IMR-90 (cell line): ENCODE data around the gene RCOR3. TPM values are rescaled to one million over a fixed set of nuclear protein-coding genes. Genes with fewer than 3 reads are reported as not detected.

Experiments
- ATAC-seq: fragments of 200-7000 bp; cut with Tn5 transposase; 2 replicates; pipeline ENCODE4 v1.9.1; 2020; ENCODE audit warnings: low read depth, mild to moderate bottlenecking, moderate library complexity
- BruUV-seq: library from RNA; stranded (reverse); fragments of 400-500 nt; replicated peaks from 2 replicates; lab custom pipeline; 2021; lab: Mats Ljungman, UMichigan
- CTCF ChIA-PET: fragments of 300-600 bp; formaldehyde crosslinking; extraction: SDS; loops from one replicate; lab custom pipeline; 2021; ENCODE audit warnings: antibody characterized with exemption; lab: Yijun Ruan, JAX
- POLR2A ChIA-PET: fragments of 300-600 bp; sonication (Branson Sonifier 250); formaldehyde crosslinking; loops from one replicate; lab custom pipeline; 2022; ENCODE audit warnings: antibody characterized with exemption; ENCODE audit not compliant: unreplicated experiment; lab: Charles Lee
- DNase-seq: peaks from one replicate; pipeline ENCODE4 v3.0.0; 2013
- H2AFZ ChIP-seq: replicated peaks from 2 replicates; pipeline ENCODE3; 2013; ENCODE audit warnings: low read length, mild to moderate bottlenecking; ENCODE audit not compliant: poor library complexity
- H2AK5ac ChIP-seq: 2 replicates; pipeline ENCODE4 v1.6.1; 2013; ENCODE audit warnings: low read depth, low read length, inconsistent platforms
- H2AK9ac ChIP-seq: replicated peaks from 2 replicates; pipeline ENCODE3; 2013; ENCODE audit warnings: mild to moderate bottlenecking, low read depth, low read length, moderate library complexity; ENCODE audit not compliant: poor library complexity
- H2BK120ac ChIP-seq: 2 replicates; pipeline ENCODE4 v1.6.1; 2013; ENCODE audit warnings: low read depth, low read length, inconsistent platforms
- H2BK15ac ChIP-seq: 3 replicates; pipeline ENCODE4 v1.6.1; 2013; ENCODE audit warnings: low read depth, low read length, inconsistent platforms
- H2BK20ac ChIP-seq: 2 replicates; pipeline ENCODE4 v1.6.1; 2013; ENCODE audit warnings: low read depth, mild to moderate bottlenecking, inconsistent platforms, low read length, moderate library complexity
- H2BK5ac ChIP-seq: 2 replicates; pipeline ENCODE4 v1.6.1; 2013; ENCODE audit warnings: mild to moderate bottlenecking, low read depth, low read length, inconsistent platforms; ENCODE audit not compliant: poor library complexity, severe bottlenecking
- H3K14ac ChIP-seq: replicated peaks from 2 replicates; pipeline ENCODE4 v1.6.1; 2013; ENCODE audit warnings: low read depth, low read length, inconsistent platforms
- H3K18ac ChIP-seq: 2 replicates; pipeline ENCODE4 v1.6.1; 2013; ENCODE audit warnings: low read depth, low read length, control low read depth
- H3K23ac ChIP-seq: 2 replicates; pipeline ENCODE4 v1.6.1; 2013; ENCODE audit warnings: low read depth, low read length, inconsistent platforms
- H3K27ac ChIP-seq: 2 replicates; pipeline ENCODE4 v1.5.1; 2013; ENCODE audit warnings: mild to moderate bottlenecking, control low read depth, low read length; ENCODE audit not compliant: insufficient read depth
- H3K27me3 ChIP-seq: 2 replicates; pipeline ENCODE4 v1.6.1; 2013; ENCODE audit warnings: low read length; ENCODE audit not compliant: control insufficient read depth, insufficient read depth
- H3K36me3 ChIP-seq: 2 replicates; pipeline ENCODE4 v1.6.1; 2013; ENCODE audit warnings: low read length, mixed read lengths; ENCODE audit not compliant: control insufficient read depth, insufficient read depth
- H3K4ac ChIP-seq: 2 replicates; pipeline ENCODE4 v1.6.1; 2013; ENCODE audit warnings: low read depth, low read length, inconsistent platforms
- H3K4me1 ChIP-seq: 2 replicates; pipeline ENCODE4 v1.6.1; 2013; ENCODE audit warnings: low read length, mixed read lengths; ENCODE audit not compliant: control insufficient read depth, insufficient read depth
- H3K4me2 ChIP-seq: 2 replicates; pipeline ENCODE4 v1.6.1; 2013; ENCODE audit warnings: low read depth, mild to moderate bottlenecking, control low read depth, low read length, moderate library complexity
- H3K4me3 ChIP-seq: 2 replicates; pipeline ENCODE4 v1.5.1; 2013; ENCODE audit warnings: low read depth, mild to moderate bottlenecking, control low read depth, low read length, moderate library complexity; ENCODE audit not compliant: insufficient read depth
- H3K56ac ChIP-seq: 2 replicates; pipeline ENCODE4 v1.6.1; 2013; ENCODE audit warnings: low read length, inconsistent platforms; ENCODE audit not compliant: insufficient read depth; ENCODE audit errors: extremely low read depth
- H3K79me1 ChIP-seq, 2 experiments: 2 replicates each; pipeline ENCODE4 v1.6.1; 2013; ENCODE audit warnings: low read length in 2 of 2, inconsistent platforms in 1 of 2, low read depth in 1 of 2
- H3K9ac ChIP-seq: 2 replicates; pipeline ENCODE4 v1.6.1; 2013; ENCODE audit warnings: low read depth, low read length, control low read depth
- H3K9me1 ChIP-seq: 2 replicates; pipeline ENCODE4 v1.6.1; 2013; ENCODE audit warnings: low read length, inconsistent platforms; ENCODE audit not compliant: insufficient read depth
- H3K9me3 ChIP-seq: 2 replicates; pipeline ENCODE4 v1.6.1; 2013; ENCODE audit warnings: low read length; ENCODE audit not compliant: control insufficient read depth, insufficient read depth
- H4K20me1 ChIP-seq: 2 replicates; pipeline ENCODE4 v1.6.1; 2013; ENCODE audit warnings: low read length, inconsistent platforms; ENCODE audit not compliant: insufficient read depth
- H4K5ac ChIP-seq: 2 replicates; pipeline ENCODE4 v1.6.1; 2013; ENCODE audit warnings: mild to moderate bottlenecking, low read depth, low read length, control low read depth
- H4K8ac ChIP-seq, 2 experiments: 2 replicates each; pipeline ENCODE4 v1.6.1; 2013; ENCODE audit warnings: low read depth in 2 of 2, low read length in 2 of 2, control low read depth in 1 of 2, inconsistent platforms in 1 of 2
- H4K91ac ChIP-seq: 2 replicates; pipeline ENCODE4 v1.6.1; 2013; ENCODE audit warnings: low read depth, low read length, inconsistent platforms; ENCODE audit not compliant: insufficient read depth
- BHLHE40 ChIP-seq: fragments of 150-350 bp; IDR thresholded peaks from 2 replicates; pipeline ENCODE4 v1.6.1; 2016; ENCODE audit warnings: mild to moderate bottlenecking, low read depth, low read length
- CEBPB ChIP-seq: IDR thresholded peaks from 2 replicates; pipeline ENCODE4 v1.6.1; 2012; ENCODE audit warnings: low read depth, low read length, improper control_type of control experiment
- CHD1 ChIP-seq: IDR thresholded peaks from 2 replicates; pipeline ENCODE4 v1.6.1; 2012; ENCODE audit warnings: low read depth, low read length, improper control_type of control experiment
- CTCF ChIP-seq: conservative IDR thresholded peaks from 2 replicates; pipeline ENCODE4 v1.5.1; 2012; ENCODE audit warnings: mild to moderate bottlenecking, low read depth, low read length, improper control_type of control experiment
- ELK1 ChIP-seq: fragments of 150-350 bp; IDR thresholded peaks from 2 replicates; pipeline ENCODE4 v1.6.1; 2016; ENCODE audit warnings: low read depth, mild to moderate bottlenecking, low read length, moderate library complexity, borderline replicate concordance
- FOS ChIP-seq: fragments of 150-350 bp; IDR thresholded peaks from 2 replicates; pipeline ENCODE4 v1.6.1; 2016; ENCODE audit warnings: low read depth, low read length
- MAFK ChIP-seq: IDR thresholded peaks from 2 replicates; pipeline ENCODE4 v1.6.1; 2012; ENCODE audit warnings: low read depth, low read length, improper control_type of control experiment
- MAZ ChIP-seq: IDR thresholded peaks from 2 replicates; pipeline ENCODE4 v1.6.1; 2012; ENCODE audit warnings: low read depth, mild to moderate bottlenecking, low read length, improper control_type of control experiment, moderate library complexity, borderline replicate concordance
- MXI1 ChIP-seq: IDR thresholded peaks from 2 replicates; pipeline ENCODE4 v1.6.1; 2012; ENCODE audit warnings: low read depth, mild to moderate bottlenecking, low read length, moderate library complexity, borderline replicate concordance
- NFE2L2 ChIP-seq: fragments of 150-350 bp; IDR thresholded peaks from 2 replicates; pipeline ENCODE4 v1.6.1; 2016; ENCODE audit warnings: low read depth, mild to moderate bottlenecking, low read length
- POLR2A ChIP-seq: IDR thresholded peaks from 2 replicates; pipeline ENCODE4 v1.6.1; 2012; ENCODE audit warnings: mild to moderate bottlenecking, low read depth, low read length
- RAD21 ChIP-seq: IDR thresholded peaks from 2 replicates; pipeline ENCODE4 v1.6.1; 2012; ENCODE audit warnings: low read length, improper control_type of control experiment
- RFX5 ChIP-seq: IDR thresholded peaks from 2 replicates; pipeline ENCODE4 v1.8.0; 2012; ENCODE audit warnings: low read depth, mild to moderate bottlenecking, low read length, moderate library complexity
- SMC3 ChIP-seq: fragments of 150-350 bp; IDR thresholded peaks from 2 replicates; pipeline ENCODE4 v1.6.1; 2016; ENCODE audit warnings: low read depth, mild to moderate bottlenecking, antibody characterized with exemption, low read length, moderate library complexity
- USF2 ChIP-seq: fragments of 150-350 bp; IDR thresholded peaks from 2 replicates; pipeline ENCODE4 v1.6.1; 2017; ENCODE audit warnings: mild to moderate bottlenecking, antibody characterized with exemption, low read length, low read depth
- WGBS, 2 experiments: methylation state at CpG; one replicate each; pipeline versions ENCODE4 v1.1.5 to v1.1.7; 2013; ENCODE audit warnings: missing lambda C conversion rate in 2 of 2; ENCODE audit not compliant: insufficient read length in 1 of 2; ENCODE audit errors: extremely low coverage in 2 of 2; 5-methylcytosine and 5-hydroxymethylcytosine counted together
- dilution Hi-C: fragments of 300-500 bp; cut with HindIII; formaldehyde crosslinking; loops from one replicate; pipeline ENCODE4 v1.14.3; 2018; ENCODE audit warnings: low sequenced_read_pairs; ENCODE audit not compliant: unreplicated experiment
- in situ Hi-C: fragments of 300-500 bp; cut with MboI; formaldehyde crosslinking; loops from 3 replicates; pipeline ENCODE4 v1.14.3; 2019; ENCODE audit warnings: low sequenced_read_pairs, inconsistent platforms, mixed read lengths
- intact Hi-C: fragments of 100-400 bp; cut with micrococcal nuclease; formaldehyde crosslinking; loops from 2 replicates; pipeline ENCODE4 v1.10.0; 2022
- polyA plus RNA-seq, 3 experiments: library from polyadenylated mRNA; depleted of rRNA; stranded (reverse); fragments of >200 nt; gene quantifications; 2 replicates each; pipeline ENCODE4 v1.2.3, GENCODE V29; 2012; ENCODE audit warnings: low replicate concordance in 1 of 3
- total RNA-seq: library from RNA; depleted of rRNA; stranded (reverse); fragments of >200 nt; gene quantifications from 2 replicates; pipeline ENCODE4 v1.2.3, GENCODE V29; 2012

Gene RCOR3
- total and polyA plus RNA-seq, 2 of the 4 experiments (the other 2 are of a cell fraction): 8.1 to 16.4 TPM

GRCh38 chr1:211324992-211325775 is 66.0 kb downstream of the RCOR3 start:
- POLR2A ChIA-PET: no interaction called here
- Histone ChIP-seq H3K79me1 (peaks cover 27 to 37% of the 10 kb centered on the region in 2 experiments), H3K18ac (no peak overlapping the region), H4K20me1 (peaks cover 20% of the 10 kb centered on the region), H2BK20ac (no peak overlapping the region), H3K14ac (no peak overlapping the region), H3K56ac (no peak overlapping the region), H4K8ac (no peak overlapping the region), H3K4ac (no peak overlapping the region), H2AFZ (no peak overlapping the region), H3K4me3 (no peak overlapping the region), H3K36me3 (no peaks in the 10 kb centered on the region), H2BK5ac (no peak overlapping the region), H2AK5ac (no peak overlapping the region), H3K9ac (no peak overlapping the region), H4K5ac (no peak overlapping the region), H2BK15ac (no peak overlapping the region), H3K4me2 (no peak overlapping the region), H2BK120ac (no peak overlapping the region), H4K91ac (no peak overlapping the region), H3K27ac (no peak overlapping the region), H3K9me1 (peaks cover 19% of the 10 kb centered on the region), H3K4me1 (peaks cover 9% of the 10 kb centered on the region), H3K9me3 (no peaks in the 10 kb centered on the region), H2AK9ac (no peak overlapping the region), H3K27me3 (no peaks in the 10 kb centered on the region), H3K23ac (no peak overlapping the region)
- CTCF ChIA-PET: no interaction called here
- ATAC-seq: no peak
- in situ Hi-C loops: loop anchor here (5.0 to 10.0 kb wide), 3 partner anchors 150 to 322 kb away; no protein-coding TSS in a partner anchor
- intact Hi-C loops: loop anchor here (5.0 kb wide), 1 partner anchor 252 kb away; the partner anchor contains the start of gene SLC30A1
- no CpG with 5 or more reads among the region's 12 CpGs for WGBS, 2 experiments
- no TSS peak for BruUV-seq
- DNase-seq: no peak
- dilution Hi-C loops: no loop called here
- TF ChIP-seq USF2 (no peak), NFE2L2 (no peak), MXI1 (no peak), RFX5 (no peak), BHLHE40 (no peak), CEBPB (no peak), FOS (no peak), ELK1 (no peak), CHD1 (no peak), RAD21 (no peak), SMC3 (no peak), MAZ (no peak), POLR2A (no peak), MAFK (no peak), CTCF (no peak)
